HepG2 (cell line): ENCODE data around the gene KLHL11. TPM values are rescaled to one million over a fixed set of nuclear protein-coding genes. Genes with fewer than 3 reads are reported as not detected.
A peak's percentile ranks its signal among the peaks of the same experiment; 100 is the strongest.

Experiments used
- ARID3A ChIP-seq: IDR thresholded peaks from 2 replicates; pipeline ENCODE4 v1.6.1; 2012; ENCODE audit warnings: low read depth, low read length, improper control_type of control experiment
- ETV5 ChIP-seq: IDR thresholded peaks from 2 replicates; pipeline ENCODE4 v1.6.1; 2018; ENCODE audit warnings: missing biosample characterization, missing genetic modification reagents, inconsistent platforms, borderline replicate concordance
- GATA4 ChIP-seq: sonication (generic); IDR thresholded peaks from 2 replicates; pipeline ENCODE4 v1.6.1; 2016; ENCODE audit warnings: antibody characterized with exemption, low read depth, borderline replicate concordance
- GTF2F1 ChIP-seq: fragments of 150-350 bp; IDR thresholded peaks from 2 replicates; pipeline ENCODE4 v1.6.1; 2014; ENCODE audit warnings: low read length
- LRRFIP1 ChIP-seq: sonication (generic); formaldehyde crosslinking; conservative IDR thresholded peaks from 2 replicates; pipeline ENCODE4 v1.4.0; 2020; ENCODE audit warnings: missing genetic modification reagents
- NFRKB ChIP-seq: fragments of 450-650 bp; IDR thresholded peaks from 2 replicates; pipeline ENCODE4 v1.6.1; 2017
- POLR2G ChIP-seq: fragments of 200-400 bp; formaldehyde crosslinking; IDR thresholded peaks from 2 replicates; pipeline ENCODE4 v1.6.1; 2018; ENCODE audit warnings: mild to moderate bottlenecking, low read depth, low read length, moderate library complexity
- SCMH1 ChIP-seq: sonication (generic); formaldehyde crosslinking; IDR thresholded peaks from 2 replicates; pipeline ENCODE4 v1.9.0; 2021; ENCODE audit warnings: missing genetic modification reagents, mild to moderate bottlenecking, borderline replicate concordance
- ZBTB34 ChIP-seq: sonication (generic); formaldehyde crosslinking; IDR thresholded peaks from 2 replicates; pipeline ENCODE4 v1.8.0; 2022; ENCODE audit warnings: mild to moderate bottlenecking, missing genetic modification reagents
- ZNF12 ChIP-seq: sonication (generic); formaldehyde crosslinking; IDR thresholded peaks from 2 replicates; pipeline ENCODE4 v1.5.0; 2020; ENCODE audit warnings: missing genetic modification reagents
- ZNF136 ChIP-seq: sonication (generic); formaldehyde crosslinking; IDR thresholded peaks from 2 replicates; pipeline ENCODE4 v1.8.1; 2022; ENCODE audit warnings: low read depth, mild to moderate bottlenecking, moderate library complexity, missing genetic modification reagents
- ZNF543 ChIP-seq: sonication (generic); formaldehyde crosslinking; IDR thresholded peaks from 2 replicates; pipeline ENCODE4 v1.4.0; 2020; ENCODE audit warnings: mild to moderate bottlenecking, missing genetic modification reagents
- ZNF7 ChIP-seq: IDR thresholded peaks from 2 replicates; pipeline ENCODE4 v1.6.1; 2016; ENCODE audit warnings: missing biosample characterization, missing genetic modification reagents
- ZNF746 ChIP-seq: sonication (generic); formaldehyde crosslinking; IDR thresholded peaks from 2 replicates; pipeline ENCODE4 v1.8.0; 2022; ENCODE audit warnings: mild to moderate bottlenecking, missing genetic modification reagents
- ZXDC ChIP-seq: sonication (generic); formaldehyde crosslinking; IDR thresholded peaks from 2 replicates; pipeline ENCODE4 v1.5.0; 2020; ENCODE audit warnings: mild to moderate bottlenecking, missing genetic modification reagents
- polyA plus RNA-seq, 8 experiments: library from polyadenylated mRNA; depleted of rRNA in 3 of 8; stranded (reverse) in 7 of 8; unstranded in 1 of 8; fragments of >200 nt; fragmentation: Illumina TruSeq in 4 of 8; extraction: Trizol in 4 of 8; gene quantifications; 2 replicates each; pipeline versions ENCODE4 v1.2.1 to v1.2.3, GENCODE V29; 2011 to 2016; ENCODE audit warnings: low read depth in 4 of 8, missing spikeins in 1 of 8, mixed read lengths in 1 of 8; ENCODE audit not compliant: insufficient read depth in 1 of 8
- total RNA-seq, 5 experiments: library from RNA; depleted of rRNA; stranded (reverse); fragments of >200 nt; fragmentation: Illumina TruSeq; extraction: Trizol; gene quantifications; 2 replicates each; pipeline ENCODE4 v1.2.3, GENCODE V29; 2016; ENCODE audit warnings: low read depth in 1 of 5
- TF ChIP-seq, protein P1 (sequence below): sonication (generic); formaldehyde crosslinking; IDR thresholded peaks from 2 replicates; pipeline ENCODE4 v1.5.1; 2020; ENCODE audit warnings: missing genetic modification reagents, mild to moderate bottlenecking, borderline replicate concordance

Gene KLHL11
- total and polyA plus RNA-seq, 2 of the 13 experiments (the other 11 are each of a cell fraction or from before 2014, with no cell fraction given): 7.7 to 27.5 TPM

GRCh38 chr17:41810659-41811548 lies 54.3 kb downstream of the KLHL11 start (continued):
- TF ChIP-seq LRRFIP1 (CRISPR knock-in tag) (no peak), SCMH1 (CRISPR knock-in tag) (no peak), ZNF7 (CRISPR knock-in tag) (no peak; the same call in 1 of the 2 replicates), GATA4 (no peak), ARID3A (no peak), ZBTB34 (no peak), ZNF746 (CRISPR knock-in tag) (peak; percentile 22; the same call in 1 of the 2 replicates), ZXDC (CRISPR knock-in tag) (no peak), GTF2F1 (no peak), ETV5 (CRISPR knock-in tag) (no peak; the same call in none of the 2 replicates), ZNF12 (CRISPR knock-in tag) (no peak), ZNF543 (CRISPR knock-in tag) (no peak; the same call in 1 of the 2 replicates), ZNF136 (no peak), NFRKB (no peak), POLR2G (no peak)
- TF ChIP-seq, protein P1, sequence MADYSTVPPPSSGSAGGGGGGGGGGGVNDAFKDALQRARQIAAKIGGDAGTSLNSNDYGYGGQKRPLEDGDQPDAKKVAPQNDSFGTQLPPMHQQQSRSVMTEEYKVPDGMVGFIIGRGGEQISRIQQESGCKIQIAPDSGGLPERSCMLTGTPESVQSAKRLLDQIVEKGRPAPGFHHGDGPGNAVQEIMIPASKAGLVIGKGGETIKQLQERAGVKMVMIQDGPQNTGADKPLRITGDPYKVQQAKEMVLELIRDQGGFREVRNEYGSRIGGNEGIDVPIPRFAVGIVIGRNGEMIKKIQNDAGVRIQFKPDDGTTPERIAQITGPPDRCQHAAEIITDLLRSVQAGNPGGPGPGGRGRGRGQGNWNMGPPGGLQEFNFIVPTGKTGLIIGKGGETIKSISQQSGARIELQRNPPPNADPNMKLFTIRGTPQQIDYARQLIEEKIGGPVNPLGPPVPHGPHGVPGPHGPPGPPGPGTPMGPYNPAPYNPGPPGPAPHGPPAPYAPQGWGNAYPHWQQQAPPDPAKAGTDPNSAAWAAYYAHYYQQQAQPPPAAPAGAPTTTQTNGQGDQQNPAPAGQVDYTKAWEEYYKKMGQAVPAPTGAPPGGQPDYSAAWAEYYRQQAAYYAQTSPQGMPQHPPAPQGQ: no peak
